GM18502 (cell line): ENCODE data around the gene PRPF6.

ENCODE experiments used
- ATAC-seq: cut with Tn5 transposase; IDR thresholded peaks from one replicate; pipeline ENCODE4 v1.9.1; 2021; ENCODE audit warnings: mild to moderate bottlenecking; ENCODE audit not compliant: unreplicated experiment, poor library complexity

PRPF6 gene

GRCh38 chr20:64031822-64032314 lies 50.9 kb downstream of the PRPF6 start:
- no peak for ATAC-seq

GRCh38 chr20:64032706-64033624 lies 52.0 kb downstream of the PRPF6 start:
- ATAC-seq, result no peak

GRCh38 chr20:64033981-64034493 lies 53.1 kb downstream of the PRPF6 start:
- ATAC-seq, result no peak

- no peak for ATAC-seq
These were observed 54.4 kb downstream of the PRPF6 start for GRCh38 chr20:64035066-64035932.

- no peak for ATAC-seq
These were observed 55.0 kb downstream of the PRPF6 start, which contains the start of gene C20orf204 for GRCh38 chr20:64035933-64036345. Gene C20orf204, plus strand, starts transcription at chr20:64036182. Its CDS starts 142 bp downstream, at chr20:64036324.

GRCh38 chr20:64036346-64037198 lies 55.6 kb downstream of the PRPF6 start:
- ATAC-seq, result no peak

- no peak for ATAC-seq
These were observed 56.2 kb downstream of the PRPF6 start for GRCh38 chr20:64037199-64037497.

GRCh38 chr20:64037498-64038213 lies 56.7 kb downstream of the PRPF6 start:
- ATAC-seq, result no peak

GRCh38 chr20:64038224-64038564 lies 57.3 kb downstream of the PRPF6 start:
- peak; percentile 43 for ATAC-seq

GRCh38 chr20:64038565-64039292 lies 57.8 kb downstream of the PRPF6 start:
- ATAC-seq, result peak; percentile 51

- ATAC-seq, result no peak
These were observed 58.6 kb downstream of the PRPF6 start for GRCh38 chr20:64039293-64040160.

- ATAC-seq, result no peak
These were observed 59.5 kb downstream of the PRPF6 start for GRCh38 chr20:64040231-64041039.

- ATAC-seq, result no peak
These were observed 60.3 kb downstream of the PRPF6 start for GRCh38 chr20:64041040-64041780.

- no peak for ATAC-seq
These were observed 60.8 kb downstream of the PRPF6 start for GRCh38 chr20:64041781-64042053.

GRCh38 chr20:64042054-64042781 lies 61.3 kb downstream of the PRPF6 start:
- no peak for ATAC-seq

- ATAC-seq, result no peak
These were observed 62.8 kb downstream of the PRPF6 start for GRCh38 chr20:64043768-64044167.
